K562 (cell line): ENCODE results near the gene SLC9B2.

Source experiments
- SMARCA4 ChIP-seq: fragments of 450-650 bp; IDR thresholded peaks from 2 replicates; pipeline ENCODE4 v1.6.1; 2016
- ZNF165 ChIP-seq: fragments of 250-450 bp; sonication (Bioruptor Pico); IDR thresholded peaks from 2 replicates; pipeline ENCODE4 v1.4.0; 2020; ENCODE audit warnings: borderline replicate concordance
- TF ChIP-seq, protein P1 (sequence below), 3 experiments: IDR thresholded peaks in 2 of 3; conservative IDR thresholded peaks in 1 of 3; 2 replicates each; pipeline ENCODE4 v1.5.1; 2011 to 2012; ENCODE audit warnings: low read length in 3 of 3, mild to moderate bottlenecking in 3 of 3, control low read depth in 2 of 3, improper control_type of control experiment in 1 of 3, inconsistent platforms in 1 of 3, low read depth in 1 of 3, mixed read lengths in 1 of 3, moderate library complexity in 1 of 3; ENCODE audit not compliant: insufficient read depth in 2 of 3

DNA sequence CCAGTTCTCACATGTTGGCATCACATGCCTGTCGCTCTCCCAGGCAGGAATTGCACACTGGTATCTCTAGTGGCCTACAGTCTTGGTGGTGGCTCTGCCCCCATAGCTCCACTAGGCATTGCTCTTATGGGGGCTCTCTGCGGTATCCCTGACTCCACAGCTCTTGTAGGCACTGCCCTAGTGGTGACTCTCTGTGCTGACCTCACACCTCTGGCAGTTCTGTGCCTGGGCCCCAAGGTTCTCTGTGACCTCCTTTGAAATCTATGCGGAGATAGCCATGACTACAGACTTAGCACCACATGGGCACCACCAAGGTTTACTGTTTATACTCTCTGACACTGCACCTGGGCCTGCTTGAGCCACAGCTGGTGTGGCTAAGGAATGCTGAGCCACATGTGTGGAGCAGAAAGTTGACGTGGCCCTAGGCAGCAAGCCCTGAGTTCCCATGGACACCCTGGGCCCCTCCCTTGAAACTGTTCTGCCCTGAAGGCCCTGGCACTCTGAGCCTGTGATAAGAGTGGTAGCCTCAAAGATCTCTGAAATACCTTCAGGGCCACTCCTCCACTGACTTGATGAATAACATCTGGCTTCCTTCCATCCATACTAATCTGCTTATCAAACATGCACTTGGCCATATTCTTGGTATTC lies 65.1 kb downstream of the SLC9B2 start:
- no peak for TF ChIP-seq SMARCA4
- no peak for TF ChIP-seq ZNF165
- TF ChIP-seq, protein P1, sequence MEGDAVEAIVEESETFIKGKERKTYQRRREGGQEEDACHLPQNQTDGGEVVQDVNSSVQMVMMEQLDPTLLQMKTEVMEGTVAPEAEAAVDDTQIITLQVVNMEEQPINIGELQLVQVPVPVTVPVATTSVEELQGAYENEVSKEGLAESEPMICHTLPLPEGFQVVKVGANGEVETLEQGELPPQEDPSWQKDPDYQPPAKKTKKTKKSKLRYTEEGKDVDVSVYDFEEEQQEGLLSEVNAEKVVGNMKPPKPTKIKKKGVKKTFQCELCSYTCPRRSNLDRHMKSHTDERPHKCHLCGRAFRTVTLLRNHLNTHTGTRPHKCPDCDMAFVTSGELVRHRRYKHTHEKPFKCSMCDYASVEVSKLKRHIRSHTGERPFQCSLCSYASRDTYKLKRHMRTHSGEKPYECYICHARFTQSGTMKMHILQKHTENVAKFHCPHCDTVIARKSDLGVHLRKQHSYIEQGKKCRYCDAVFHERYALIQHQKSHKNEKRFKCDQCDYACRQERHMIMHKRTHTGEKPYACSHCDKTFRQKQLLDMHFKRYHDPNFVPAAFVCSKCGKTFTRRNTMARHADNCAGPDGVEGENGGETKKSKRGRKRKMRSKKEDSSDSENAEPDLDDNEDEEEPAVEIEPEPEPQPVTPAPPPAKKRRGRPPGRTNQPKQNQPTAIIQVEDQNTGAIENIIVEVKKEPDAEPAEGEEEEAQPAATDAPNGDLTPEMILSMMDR (IDR thresholded peaks at IDR 0.05 in 2 of 3, conservative IDR thresholded peaks at IDR 0.05 in 1 of 3; ENCODE audit: insufficient read depth in 2 of 3, low read depth in 1 of 3, low read length in 3 of 3), result 0 out of 6 replicates have a peak, but pooled peaks of 1 of the 3 experiments have one; percentile 12
